ENCODE results near the gene ZCCHC24. TPM values are rescaled to one million over a fixed set of nuclear protein-coding genes. Genes with fewer than 3 reads are reported as not detected.

ZCCHC24 gene
- total RNA-seq, 1 experiment from 2014 or later, result 3.8 TPM

DNA sequence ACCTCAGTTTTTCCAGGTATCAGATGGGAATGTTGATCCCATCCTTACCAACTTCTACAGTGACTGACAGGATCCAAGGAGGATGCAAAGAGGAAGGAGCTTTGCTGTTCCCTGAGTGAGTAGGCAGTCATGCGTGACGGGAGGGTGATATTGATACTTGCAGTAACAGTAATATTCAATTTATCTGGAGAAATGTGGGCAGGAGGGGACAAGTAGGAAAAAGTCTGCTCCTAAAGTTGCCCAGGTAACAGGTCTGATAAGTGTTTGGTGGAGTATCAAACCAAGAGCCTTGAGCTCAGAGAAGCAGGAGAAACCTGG lies 3.3 kb upstream of the ZCCHC24 start:
- TF ChIP-seq, protein P1, sequence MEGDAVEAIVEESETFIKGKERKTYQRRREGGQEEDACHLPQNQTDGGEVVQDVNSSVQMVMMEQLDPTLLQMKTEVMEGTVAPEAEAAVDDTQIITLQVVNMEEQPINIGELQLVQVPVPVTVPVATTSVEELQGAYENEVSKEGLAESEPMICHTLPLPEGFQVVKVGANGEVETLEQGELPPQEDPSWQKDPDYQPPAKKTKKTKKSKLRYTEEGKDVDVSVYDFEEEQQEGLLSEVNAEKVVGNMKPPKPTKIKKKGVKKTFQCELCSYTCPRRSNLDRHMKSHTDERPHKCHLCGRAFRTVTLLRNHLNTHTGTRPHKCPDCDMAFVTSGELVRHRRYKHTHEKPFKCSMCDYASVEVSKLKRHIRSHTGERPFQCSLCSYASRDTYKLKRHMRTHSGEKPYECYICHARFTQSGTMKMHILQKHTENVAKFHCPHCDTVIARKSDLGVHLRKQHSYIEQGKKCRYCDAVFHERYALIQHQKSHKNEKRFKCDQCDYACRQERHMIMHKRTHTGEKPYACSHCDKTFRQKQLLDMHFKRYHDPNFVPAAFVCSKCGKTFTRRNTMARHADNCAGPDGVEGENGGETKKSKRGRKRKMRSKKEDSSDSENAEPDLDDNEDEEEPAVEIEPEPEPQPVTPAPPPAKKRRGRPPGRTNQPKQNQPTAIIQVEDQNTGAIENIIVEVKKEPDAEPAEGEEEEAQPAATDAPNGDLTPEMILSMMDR (conservative IDR thresholded peaks at IDR 0.05), result no peak
- no peaks in the 10 kb centered on the region; a peak in 1 of 7 replicates for H3K36me3 Mint-ChIP-seq (ENCODE audit: insufficient read depth in 1 of 3, low read depth in 3 of 3)
- Histone ChIP-seq H3K4ac (ENCODE audit: low read depth, low read length) (no peak overlapping the region), H3T11ph (ENCODE audit: low read length) (no peak overlapping the region), H3K23ac (ENCODE audit: insufficient read length, low read depth, low read length) (no peak overlapping the region), H2BK120ac (ENCODE audit: low read depth, low read length, poor library complexity, severe bottlenecking) (no peak overlapping the region), H3K14ac (ENCODE audit: insufficient read depth, low read length) (no peak overlapping the region), H2AK5ac (ENCODE audit: insufficient read length, low read length) (no peak overlapping the region), H3K79me2 (ENCODE audit: insufficient read depth, low read length) (no peaks in the 10 kb centered on the region), H3K4me1 (ENCODE audit: insufficient read depth, low read length) (peaks cover 7% of the 10 kb centered on the region; the same call in 1 of the 2 replicates), H3K9ac (ENCODE audit: extremely low read depth, insufficient read length, low read length) (no peak overlapping the region), H2AFZ (ENCODE audit: low read length) (no peak overlapping the region), H2BK5ac (ENCODE audit: insufficient read length, low read length) (no peak overlapping the region), H3K9me3 (ENCODE audit: control insufficient read depth, low read depth, low read length) (no peaks in the 10 kb centered on the region), H2BK15ac (ENCODE audit: low read depth, low read length) (no peak overlapping the region), H3K18ac (ENCODE audit: insufficient read length, low read depth, low read length) (no peak overlapping the region), H3K27me3 (ENCODE audit: insufficient read depth, low read length) (peaks cover 9% of the 10 kb centered on the region; the same call in 1 of the 2 replicates), H2BK12ac (ENCODE audit: insufficient read length, low read depth, low read length) (no peak overlapping the region), H3K27ac (ENCODE audit: insufficient read length, low read depth, low read length) (no peak overlapping the region), H4K8ac (replicated peaks; ENCODE audit: insufficient read length, low read depth, low read length) (no peak overlapping the region), H3K79me1 (ENCODE audit: insufficient read depth, low read depth, low read length, poor library complexity, severe bottlenecking) (no peaks in the 10 kb centered on the region), H3K4me2 (ENCODE audit: insufficient read depth, insufficient read length, low read length) (no peak overlapping the region), H4K91ac (ENCODE audit: insufficient read length, low read depth, low read length) (no peak overlapping the region), H3K56ac (ENCODE audit: insufficient read length, low read depth, low read length) (no peak overlapping the region), H4K20me1 (ENCODE audit: control insufficient read depth, insufficient read depth, insufficient read length) (no peaks in the 10 kb centered on the region), H2BK20ac (ENCODE audit: low read depth, low read length, poor library complexity, severe bottlenecking) (no peak overlapping the region), H4K5ac (ENCODE audit: insufficient read length, low read depth, low read length) (no peak overlapping the region), H3K23me2 (ENCODE audit: insufficient read length, low read depth, low read length, poor library complexity, severe bottlenecking) (peaks cover 22% of the 10 kb centered on the region)
- H3K9me3 Mint-ChIP-seq, result peaks cover 0 to 2% of the 10 kb centered on the region in 2 experiments; a peak in 1 of 5 replicates
- H3K4me3 Mint-ChIP-seq, result no peak overlapping the region
- H3K4me1 Mint-ChIP-seq, result peaks cover 33 to 37% of the 10 kb centered on the region in 2 experiments
- no CpG with 5 or more reads among the region's 2 CpGs for WGBS (ENCODE audit: extremely low coverage, insufficient read length, low lambda C conversion rate)
- H3K27me3 Mint-ChIP-seq (ENCODE audit: low read depth), result peaks cover 60% of the 10 kb centered on the region
- H3K27ac Mint-ChIP-seq, result no peak overlapping the region; a peak in 1 of 7 replicates
- no peak for DNase-seq
